Measurements from ENCODE around the gene NEDD8. TPM values are rescaled to one million over a fixed set of nuclear protein-coding genes. Genes with fewer than 3 reads are reported as not detected.
A peak's percentile ranks its signal among the peaks of the same experiment; 100 is the strongest.

Gene NEDD8
- total RNA-seq, 2 experiments from 2014 or later, result 181 to 205 TPM

GRCh38 chr14:24182110-24182882 is 49.9 kb downstream of the NEDD8 start:
- Mint-ChIP-seq H3K4me3 (no peak overlapping the region), H3K36me3 (peaks cover 16% of the 10 kb centered on the region), H3K9me3 (ENCODE audit: low read depth) (no peaks in the 10 kb centered on the region), H3K4me1 (peaks cover 8% of the 10 kb centered on the region), H3K27me3 (no peaks in the 10 kb centered on the region), H3K27ac (no peak overlapping the region)
- ATAC-seq (no peak), DNase-seq (no peak)
- CTCF ChIA-PET, result interaction anchor here (1.4 to 2.1 kb wide), 2 partner anchors 21 to 126 kb away, joined by 5 to 6 read pairs; partner anchors contain the start of genes CIDEB and IRF9

- DNase-seq (no peak), ATAC-seq (no peak)
- no peaks in the 10 kb centered on the region for H3K27me3 Mint-ChIP-seq
- H3K4me3 Mint-ChIP-seq, result no peak overlapping the region
- H3K9me3 Mint-ChIP-seq (ENCODE audit: low read depth), result no peaks in the 10 kb centered on the region
- CTCF ChIA-PET, result interaction anchor here (0.7 to 2.1 kb wide), 4 partner anchors 11 to 126 kb away, joined by 3 to 6 read pairs (median 4); partner anchors contain the start of genes CIDEB and IRF9
- peaks cover 23% of the 10 kb centered on the region for H3K36me3 Mint-ChIP-seq
- H3K27ac Mint-ChIP-seq, result no peak overlapping the region
- peaks cover 2% of the 10 kb centered on the region for H3K4me1 Mint-ChIP-seq
These were observed 50.6 kb downstream of the NEDD8 start for GRCh38 chr14:24181371-24182077.

- Mint-ChIP-seq H3K27me3 (no peaks in the 10 kb centered on the region), H3K36me3 (peaks cover 21% of the 10 kb centered on the region), H3K4me3 (no peak overlapping the region), H3K9me3 (ENCODE audit: low read depth) (no peaks in the 10 kb centered on the region), H3K27ac (no peak overlapping the region), H3K4me1 (peaks cover under 1% of the 10 kb centered on the region)
- DNase-seq (no peak), ATAC-seq (no peak)
- CTCF ChIA-PET, result interaction anchor here (0.9 to 2.1 kb wide), 5 partner anchors 7 to 128 kb away, joined by 3 to 9 read pairs (median 4); partner anchors contain the start of genes CIDEB and IRF9
These were observed 52.0 kb downstream of the NEDD8 start for GRCh38 chr14:24179961-24180796.

- no peaks in the 10 kb centered on the region for H3K27me3 Mint-ChIP-seq
- H3K36me3 Mint-ChIP-seq, result peaks cover 25% of the 10 kb centered on the region
- DNase-seq (no peak), ATAC-seq (no peak)
- no peak overlapping the region for H3K27ac Mint-ChIP-seq
- CTCF ChIA-PET, result interaction anchor here (0.8 to 1.4 kb wide), 4 partner anchors 8 to 56 kb away, joined by 3 to 9 read pairs (median 4); partner anchors contain the start of gene IRF9
- no peak overlapping the region for H3K4me3 Mint-ChIP-seq
- peaks cover 6% of the 10 kb centered on the region for H3K4me1 Mint-ChIP-seq
- no peaks in the 10 kb centered on the region for H3K9me3 Mint-ChIP-seq (ENCODE audit: low read depth)
These were observed 52.7 kb downstream of the NEDD8 start for GRCh38 chr14:24179294-24179960.

- H3K27me3 Mint-ChIP-seq, result no peaks in the 10 kb centered on the region
- H3K9me3 Mint-ChIP-seq (ENCODE audit: low read depth), result no peaks in the 10 kb centered on the region
- H3K4me3 Mint-ChIP-seq, result no peak overlapping the region
- peaks cover 27% of the 10 kb centered on the region for H3K36me3 Mint-ChIP-seq
- CTCF ChIA-PET, result interaction anchor here (0.8 to 1.4 kb wide), 3 partner anchors 8 to 17 kb away, joined by 3 to 9 read pairs (median 4); partner anchors contain the start of gene IRF9
- no peak for ATAC-seq
- H3K4me1 Mint-ChIP-seq, result peaks cover 8% of the 10 kb centered on the region
- peak overlapping the region; percentile 19 for H3K27ac Mint-ChIP-seq
- no peak for DNase-seq
These were observed 53.6 kb downstream of the NEDD8 start for GRCh38 chr14:24178399-24179178.

GRCh38 chr14:24177891-24178290 is 54.3 kb downstream of the NEDD8 start:
- DNase-seq (no peak), ATAC-seq (no peak)
- no peak overlapping the region for H3K4me3 Mint-ChIP-seq
- H3K27me3 Mint-ChIP-seq, result no peaks in the 10 kb centered on the region
- CTCF ChIA-PET, result interaction anchor here (1.1 to 1.3 kb wide), 2 partner anchors 17 to 129 kb away, joined by 3 read pairs; partner anchors contain the start of gene IRF9
- H3K9me3 Mint-ChIP-seq (ENCODE audit: low read depth), result no peaks in the 10 kb centered on the region
- peaks cover 30% of the 10 kb centered on the region for H3K36me3 Mint-ChIP-seq
- peaks cover 10% of the 10 kb centered on the region for H3K4me1 Mint-ChIP-seq
- no peak overlapping the region for H3K27ac Mint-ChIP-seq

- DNase-seq (no peak), ATAC-seq (no peak)
- Mint-ChIP-seq H3K27me3 (no peaks in the 10 kb centered on the region), H3K36me3 (peaks cover 33% of the 10 kb centered on the region), H3K4me1 (peaks cover 12% of the 10 kb centered on the region), H3K9me3 (ENCODE audit: low read depth) (no peaks in the 10 kb centered on the region), H3K4me3 (no peak overlapping the region), H3K27ac (no peak overlapping the region)
- CTCF ChIA-PET, result interaction anchor here (1.0 to 1.3 kb wide), 3 partner anchors 16 to 130 kb away, joined by 3 read pairs; partner anchors contain the start of gene IRF9
These were observed 54.9 kb downstream of the NEDD8 start for GRCh38 chr14:24177041-24177825.

GRCh38 chr14:24176599-24176998 is 55.6 kb downstream of the NEDD8 start:
- DNase-seq (no peak), ATAC-seq (no peak)
- H3K27ac Mint-ChIP-seq, result no peak overlapping the region
- CTCF ChIA-PET, result interaction anchor here (1.0 to 1.1 kb wide), 2 partner anchors 15 to 39 kb away, joined by 3 read pairs; partner anchors contain the start of gene IRF9
- peaks cover 35% of the 10 kb centered on the region for H3K36me3 Mint-ChIP-seq
- H3K27me3 Mint-ChIP-seq, result no peaks in the 10 kb centered on the region
- H3K4me3 Mint-ChIP-seq, result no peak overlapping the region
- H3K9me3 Mint-ChIP-seq (ENCODE audit: low read depth), result no peaks in the 10 kb centered on the region
- H3K4me1 Mint-ChIP-seq, result peaks cover 17% of the 10 kb centered on the region

- Mint-ChIP-seq H3K36me3 (peaks cover 36% of the 10 kb centered on the region), H3K27ac (peak overlapping the region; percentile 69), H3K9me3 (ENCODE audit: low read depth) (no peaks in the 10 kb centered on the region), H3K4me1 (peaks cover 37% of the 10 kb centered on the region), H3K4me3 (peak overlapping the region; percentile 77), H3K27me3 (no peaks in the 10 kb centered on the region)
- DNase-seq (no peak), ATAC-seq (no peak)
- CTCF ChIA-PET, result interaction anchor here (0.8 to 4.3 kb wide), 4 partner anchors 11 to 58 kb away, joined by 3 to 35 read pairs (median 3); partner anchors contain the start of genes DCAF11, IRF9 and NRL
These were observed 59.3 kb downstream of the NEDD8 start for GRCh38 chr14:24172871-24173281.

GRCh38 chr14:24172261-24172860 is 59.8 kb downstream of the NEDD8 start:
- Mint-ChIP-seq H3K27me3 (no peaks in the 10 kb centered on the region), H3K4me3 (peak overlapping the region; percentile 77), H3K36me3 (peaks cover 40% of the 10 kb centered on the region), H3K9me3 (ENCODE audit: low read depth) (no peaks in the 10 kb centered on the region), H3K27ac (peak overlapping the region; percentile 83), H3K4me1 (peaks cover 41% of the 10 kb centered on the region)
- CTCF ChIA-PET, result interaction anchor here (0.6 to 4.3 kb wide), 3 partner anchors 11 to 58 kb away, joined by 3 to 35 read pairs (median 3); partner anchors contain the start of genes DCAF11 and IRF9
- ATAC-seq, result no peak
- no peak for DNase-seq
